ENCODE results near the gene G6PC3. TPM values are rescaled to one million over a fixed set of nuclear protein-coding genes. Genes with fewer than 3 reads are reported as not detected.

Gene G6PC3
- total RNA-seq: 25.5 and 27.6 TPM in 2 replicates

DNA sequence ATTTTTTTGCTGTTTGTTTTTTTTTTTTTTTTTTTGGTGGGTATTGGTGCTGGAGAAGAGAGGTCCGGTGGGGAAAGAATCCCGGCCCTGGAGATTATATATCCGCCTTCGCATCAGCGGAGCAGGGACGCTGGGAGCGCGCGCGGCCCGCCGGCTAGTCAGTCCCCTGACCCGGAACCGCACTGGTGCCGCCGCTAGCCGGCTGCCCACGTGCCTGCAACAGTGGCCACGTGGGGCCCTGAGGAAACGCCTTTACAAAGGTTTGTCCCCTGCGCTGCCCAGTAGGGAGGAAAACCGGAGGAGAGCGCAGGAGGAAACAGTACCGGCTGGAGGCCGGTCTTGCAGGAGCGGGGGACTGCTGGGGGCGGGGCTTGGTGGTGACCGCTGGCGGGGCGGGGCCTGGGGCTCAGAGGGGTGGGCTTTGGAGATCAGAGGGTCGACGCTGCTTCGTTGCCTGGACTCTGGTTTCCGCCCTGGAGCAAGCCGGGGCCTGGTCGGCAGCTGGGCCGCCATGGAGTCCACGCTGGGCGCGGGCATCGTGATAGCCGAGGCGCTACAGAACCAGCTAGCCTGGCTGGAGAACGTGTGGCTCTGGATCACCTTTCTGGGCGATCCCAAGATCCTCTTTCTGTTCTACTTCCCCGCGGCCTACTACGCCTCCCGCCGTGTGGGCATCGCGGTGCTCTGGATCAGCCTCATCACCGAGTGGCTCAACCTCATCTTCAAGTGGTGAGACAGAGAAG, at the start of gene G6PC3:
G6PC3 (plus strand) TSS at position 281 of the 743 bp plus-strand sequence; CDS start at position 512, 231 bp downstream.

GRCh38 chr17:44066204-44066930, 4.2 kb upstream of the G6PC3 start, which contains the start of gene LSM12:
Gene LSM12 (minus strand): TSS chr17:44066671. CDS start chr17:44066587, 84 bp downstream.

DNA sequence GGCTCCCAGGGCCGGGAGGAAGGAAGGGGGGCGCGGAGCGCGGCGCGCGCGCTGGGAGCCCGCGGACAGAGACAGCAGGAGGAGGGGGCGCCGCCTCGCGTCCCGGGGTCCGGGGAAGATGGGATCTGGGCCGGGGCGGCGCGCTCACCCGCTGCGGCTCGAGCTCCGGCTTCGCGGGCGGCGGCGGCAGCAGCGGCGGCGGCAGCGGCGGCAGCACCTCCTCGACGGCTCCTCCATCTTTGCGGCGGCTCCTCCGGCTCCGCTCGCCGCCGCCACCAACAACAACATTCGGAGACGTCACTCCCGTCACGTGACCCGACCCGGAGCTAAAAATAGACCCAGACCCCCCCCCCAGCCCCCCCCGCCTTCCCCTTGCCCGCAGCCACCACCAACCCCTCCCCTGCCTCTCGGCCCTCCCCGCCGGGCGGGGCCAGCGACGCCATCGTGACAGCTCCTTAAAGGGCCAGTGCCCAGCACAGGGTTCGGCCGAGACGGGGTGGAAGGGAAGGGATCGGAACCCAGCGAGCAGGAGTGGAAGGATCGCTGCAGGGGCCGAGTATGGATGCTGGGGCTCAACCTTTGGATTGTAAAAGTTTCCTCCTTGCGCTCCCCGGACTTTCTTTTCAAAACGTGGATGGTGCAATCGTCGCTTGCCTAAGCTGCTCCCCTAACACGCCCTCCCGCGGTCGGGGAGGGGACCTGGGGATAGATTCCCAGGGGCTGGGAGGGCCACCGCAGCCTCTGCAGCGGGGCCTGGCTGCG, 53.0 kb downstream of the G6PC3 start, which contains the start of gene HDAC5:
HDAC5 (minus strand) TSS at position 286 of the 762 bp plus-strand sequence. CDS start 6,126 bp downstream, outside the sequence.

Small RNA genes within 50 kb of the gene (small RNA-seq; reads per million reads assigned to genes)
- not detected for gene RF00012

Other genes starting within 250 kb of the G6PC3 start
- gene MPP3, start 237.6 kb upstream of the G6PC3 start, total RNA-seq: 13.8 and 18.3 TPM in 2 replicates
- gene CD300LG, start 223.6 kb upstream of the G6PC3 start, total RNA-seq: not detected in 2 replicates
- gene MPP2, start 163.2 kb upstream of the G6PC3 start, total RNA-seq: 2.9 and 3.4 TPM in 2 replicates
- gene PPY, start 128.3 kb upstream of the G6PC3 start, total RNA-seq: not detected in 2 replicates
- gene PYY, start 116.8 kb upstream of the G6PC3 start, total RNA-seq: not detected in 2 replicates
- gene NAGS, start 66.1 kb upstream of the G6PC3 start, total RNA-seq: 1.1 and 2.1 TPM in 2 replicates
- gene TMEM101, start 55.8 kb upstream of the G6PC3 start, total RNA-seq: 35.3 and 35.9 TPM in 2 replicates
- gene LSM12, start 4.1 kb upstream of the G6PC3 start, total RNA-seq: 61.9 and 62.1 TPM in 2 replicates
- gene HDAC5, start 52.9 kb downstream of the G6PC3 start, total RNA-seq: 133 and 147 TPM in 2 replicates
- 0.81 and 1.7 TPM in 2 replicates for gene HROB, start 71.2 kb downstream of the G6PC3 start, total RNA-seq
- not detected in 2 replicates for gene ASB16, start 100.0 kb downstream of the G6PC3 start, total RNA-seq
- 35.9 and 38.9 TPM in 2 replicates for gene TMUB2, start 116.2 kb downstream of the G6PC3 start, total RNA-seq
- 65.6 and 75.8 TPM in 2 replicates for gene ATXN7L3, start 129.1 kb downstream of the G6PC3 start, total RNA-seq
- 49.7 and 58.9 TPM in 2 replicates for gene UBTF, start 148.9 kb downstream of the G6PC3 start, total RNA-seq
- gene SLC4A1, start 197.4 kb downstream of the G6PC3 start, total RNA-seq: not detected in 2 replicates
- gene RUNDC3A, start 237.9 kb downstream of the G6PC3 start, total RNA-seq: not detected in 2 replicates

Data from hair follicle dermal papilla cell (primary cell).